Measurements from ENCODE around the gene MYL6.
"Not testable (repeated sequence)": the region's sequence is repeated elsewhere in the genome, so short reads cannot be mapped to it uniquely, and the experiment has no call there.

The MYL6 gene

GRCh38 chr12:56115329-56115728, 42.8 kb upstream of the MYL6 start:
- Histone ChIP-seq H3K4me3 (replicated peaks; ENCODE audit: insufficient read depth, low read length) (peak overlapping the region; percentile 70), H3K27ac (replicated peaks) (peak overlapping the region; percentile 96), H3K27me3 (ENCODE audit: insufficient read depth, poor library complexity, severe bottlenecking) (no peaks in the 10 kb centered on the region)
- no peak for TF ChIP-seq SPI1 (IDR thresholded peaks at IDR 0.05; ENCODE audit: borderline replicate concordance, low read depth)
- DNase-seq (ENCODE audit: low read depth in 1 of 2, low spot score in 1 of 2), result no peak

GRCh38 chr12:56116267-56117081, 41.7 kb upstream of the MYL6 start, which contains the start of gene RPL41:
RPL41 (plus strand) TSS chr12:56116633.
- DNase-seq (ENCODE audit: low read depth in 1 of 2, low spot score in 1 of 2), result peak; percentile 92
- peak within 1 kb of the TSS; percentile 70 for H3K4me3 ChIP-seq (replicated peaks; ENCODE audit: insufficient read depth, low read length)
- H3K27ac ChIP-seq (replicated peaks), result peak within 1 kb of the TSS; percentile 96
- no peaks in the 10 kb centered on the region for H3K27me3 ChIP-seq (ENCODE audit: insufficient read depth, poor library complexity, severe bottlenecking)
- TF ChIP-seq SPI1 (IDR thresholded peaks at IDR 0.05; ENCODE audit: borderline replicate concordance, low read depth) (peak; percentile 83), GABPA (IDR thresholded peaks at IDR 0.05; ENCODE audit: low read depth) (peak; percentile 84), CTCF (IDR thresholded peaks at IDR 0.05; ENCODE audit: insufficient read depth, low read length) (no peak), POLR2AphosphoS5 (IDR thresholded peaks at IDR 0.05; ENCODE audit: low read depth) (peak; percentile 99), REST (IDR thresholded peaks at IDR 0.05; ENCODE audit: insufficient replicate concordance, low read depth) (peak; percentile 81)

GRCh38 chr12:56117082-56117706, 41.0 kb upstream of the MYL6 start:
- not testable (repeated sequence) for H3K27me3 ChIP-seq (ENCODE audit: insufficient read depth, poor library complexity, severe bottlenecking); DNase-seq (ENCODE audit: low read depth in 1 of 2, low spot score in 1 of 2)
- H3K4me3 ChIP-seq (replicated peaks; ENCODE audit: insufficient read depth, low read length), result peak overlapping the region; percentile 70
- peak overlapping the region; percentile 96 for H3K27ac ChIP-seq (replicated peaks)

GRCh38 chr12:56117778-56118687, 40.1 kb upstream of the MYL6 start, which contains the start of gene ZC3H10:
ZC3H10 (plus strand) TSS chr12:56118266; CDS start chr12:56120563, 2,297 bp downstream.
- no peaks in the 10 kb centered on the region for H3K27me3 ChIP-seq (ENCODE audit: insufficient read depth, poor library complexity, severe bottlenecking)
- peak within 1 kb of the TSS; percentile 96 for H3K27ac ChIP-seq (replicated peaks)
- H3K4me3 ChIP-seq (replicated peaks; ENCODE audit: insufficient read depth, low read length), result peak within 1 kb of the TSS; percentile 70
- TF ChIP-seq REST (IDR thresholded peaks at IDR 0.05; ENCODE audit: insufficient replicate concordance, low read depth) (no peak), SPI1 (IDR thresholded peaks at IDR 0.05; ENCODE audit: borderline replicate concordance, low read depth) (peak; percentile 65; the same call in 1 of the 2 replicates), GABPA (IDR thresholded peaks at IDR 0.05; ENCODE audit: low read depth) (peak; percentile 98), CTCF (IDR thresholded peaks at IDR 0.05; ENCODE audit: insufficient read depth, low read length) (no peak), POLR2AphosphoS5 (IDR thresholded peaks at IDR 0.05; ENCODE audit: low read depth) (peak; percentile 100)
- peak; percentile 99 to 100 for DNase-seq (ENCODE audit: low read depth in 1 of 2, low spot score in 1 of 2)

All from HL-60 (cell line).